HG03066 (cell line): ENCODE measurements around the gene RFC4.

Source experiments
- ATAC-seq: cut with Tn5 transposase; IDR thresholded peaks from one replicate; pipeline ENCODE4 v1.9.1; 2021; ENCODE audit warnings: low read depth; ENCODE audit not compliant: unreplicated experiment

The RFC4 gene

GRCh38 chr3:186788482-186789370 is 17.6 kb downstream of the RFC4 start:
- no peak for ATAC-seq

- no peak for ATAC-seq
These were observed 18.4 kb downstream of the RFC4 start for GRCh38 chr3:186787642-186788481.

DNA sequence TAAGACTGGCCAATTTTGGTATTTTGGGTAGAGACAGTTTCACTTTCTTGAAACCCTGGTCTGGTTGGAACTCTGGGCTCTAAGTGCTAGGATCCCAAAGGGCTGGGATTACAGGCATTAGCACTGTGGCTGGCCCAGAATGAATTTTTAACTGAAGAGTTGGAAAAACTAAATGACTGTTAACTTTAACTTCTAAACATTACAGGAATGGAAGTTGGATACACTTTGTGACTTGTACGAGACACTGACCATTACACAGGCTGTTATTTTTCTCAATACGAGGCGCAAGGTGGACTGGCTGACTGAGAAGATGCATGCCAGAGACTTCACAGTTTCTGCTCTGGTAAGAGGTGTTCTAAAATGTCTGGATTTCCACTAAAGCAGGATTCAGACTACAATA is 19.4 kb downstream of the RFC4 start:
- ATAC-seq, result no peak

DNA sequence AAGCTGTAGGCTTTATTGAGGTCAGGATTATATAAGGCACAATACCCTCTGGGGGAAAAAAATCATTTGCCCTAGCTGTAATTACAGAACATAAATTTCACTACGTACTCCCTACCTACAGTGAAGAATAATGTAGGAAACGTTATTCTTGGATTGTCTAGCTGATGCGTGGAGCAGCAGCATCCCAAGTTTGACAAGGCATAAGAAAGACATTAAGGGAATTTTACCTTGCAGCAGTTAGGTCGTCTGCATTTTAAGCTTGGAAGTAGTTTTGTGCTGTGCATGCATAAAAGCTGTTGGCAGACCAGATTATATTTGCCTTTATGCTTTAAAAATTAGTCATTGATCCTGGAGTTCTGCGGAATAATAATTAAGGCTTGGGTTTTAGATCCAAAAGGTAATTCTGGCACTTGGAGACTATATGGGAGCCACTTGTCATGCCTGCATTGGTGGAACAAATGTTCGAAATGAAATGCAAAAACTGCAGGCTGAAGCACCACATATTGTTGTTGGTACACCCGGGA is 20.7 kb downstream of the RFC4 start:
- no peak for ATAC-seq

DNA sequence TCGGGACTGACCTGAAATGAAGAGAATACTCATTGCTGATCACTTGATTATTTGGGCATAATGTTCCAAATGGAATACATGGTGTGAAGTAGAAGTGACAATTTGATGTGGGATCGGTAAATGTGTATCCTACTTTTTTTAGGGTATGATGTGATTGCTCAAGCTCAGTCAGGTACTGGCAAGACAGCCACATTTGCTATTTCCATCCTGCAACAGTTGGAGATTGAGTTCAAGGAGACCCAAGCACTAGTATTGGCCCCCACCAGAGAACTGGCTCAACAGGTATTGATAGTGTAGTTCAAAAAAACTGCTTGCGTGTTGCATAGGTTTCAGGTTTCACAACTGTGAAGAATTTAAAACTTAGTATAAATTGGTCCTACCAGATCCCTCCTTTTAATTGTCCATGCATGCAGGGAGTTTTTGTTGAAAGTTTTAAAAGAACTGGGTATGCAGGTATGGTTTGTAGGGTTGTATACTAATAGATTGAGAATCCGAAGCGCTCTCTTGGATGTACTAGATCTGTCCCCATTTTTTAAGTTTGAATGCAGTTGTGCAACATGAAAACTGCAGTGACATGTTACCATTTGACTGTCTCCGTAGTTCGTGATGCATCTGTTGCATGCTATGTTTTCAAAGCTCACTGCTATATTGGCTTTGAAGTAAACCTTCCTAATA is 21.3 kb downstream of the RFC4 start:
- ATAC-seq, result no peak

DNA sequence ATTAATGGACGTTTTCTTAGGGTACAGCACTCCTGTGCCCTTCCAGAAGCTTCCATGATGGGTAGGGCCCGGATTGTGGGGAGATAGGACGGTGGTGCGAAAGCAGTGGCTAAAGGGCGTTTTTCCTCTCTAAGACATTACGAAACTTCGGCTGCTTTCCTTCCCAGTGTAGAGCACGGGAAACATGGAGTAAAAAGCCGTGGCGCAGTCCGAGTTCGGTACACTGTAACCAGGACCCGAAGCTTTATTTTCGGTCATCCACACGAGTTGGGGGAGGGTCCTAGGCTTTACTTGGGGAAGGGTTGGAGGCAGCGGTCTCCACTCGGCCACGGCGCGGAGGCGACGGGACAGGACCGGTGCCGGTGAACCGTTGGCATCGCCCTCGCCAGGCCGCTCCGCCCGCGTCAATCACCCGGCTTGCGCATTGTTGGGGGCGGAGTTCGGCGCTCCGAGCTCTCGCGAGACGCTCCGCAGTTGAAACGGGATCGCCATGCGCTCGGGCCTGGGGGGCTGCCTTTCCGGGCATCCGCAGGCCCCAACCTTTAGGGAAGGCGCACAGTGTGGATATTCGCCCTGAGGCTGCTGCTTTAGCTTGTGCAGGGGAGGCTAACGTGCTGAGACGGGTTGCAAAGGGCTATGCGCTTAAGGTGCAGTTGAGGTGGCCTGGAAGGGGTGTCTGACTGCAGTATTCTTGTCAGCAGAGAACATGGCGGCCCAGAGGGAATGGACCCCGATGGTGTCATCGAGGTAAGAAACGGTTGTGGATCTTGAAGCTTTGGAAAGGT is 22.4 kb downstream of the RFC4 start:
- peak; percentile 71 for ATAC-seq

- peak; percentile 58 for ATAC-seq
These were observed 23.1 kb downstream of the RFC4 start, which contains the start of gene EIF4A2 for GRCh38 chr3:186783058-186783730. TSS of gene EIF4A2 (plus strand) at chr3:186783577. CDS start at chr3:186783611, 34 bp downstream.

- peak; percentile 30 for ATAC-seq
These were observed 23.7 kb downstream of the RFC4 start for GRCh38 chr3:186782542-186783057.

- no peak for ATAC-seq
These were observed 27.1 kb downstream of the RFC4 start for GRCh38 chr3:186779204-186779603.

DNA sequence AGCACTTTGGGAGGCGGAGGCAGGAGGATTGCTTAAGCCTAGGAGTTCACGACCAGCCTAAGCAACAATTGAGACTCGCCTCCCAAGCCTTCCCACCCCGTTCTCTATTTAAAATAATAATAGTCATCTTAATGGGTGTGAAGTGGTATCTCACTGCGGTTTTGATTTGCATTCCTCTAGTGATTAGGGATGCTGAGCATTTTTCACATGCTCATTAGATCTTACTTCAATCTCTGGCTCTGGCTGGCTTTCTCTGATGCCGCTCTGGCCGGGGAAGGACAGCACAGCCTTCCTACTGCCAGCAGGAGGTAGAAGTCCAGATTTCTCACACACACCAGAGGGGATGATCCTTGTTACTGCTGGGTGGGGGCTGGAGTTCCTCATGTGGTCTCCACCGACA is 30.3 kb downstream of the RFC4 start:
- no peak for ATAC-seq

DNA sequence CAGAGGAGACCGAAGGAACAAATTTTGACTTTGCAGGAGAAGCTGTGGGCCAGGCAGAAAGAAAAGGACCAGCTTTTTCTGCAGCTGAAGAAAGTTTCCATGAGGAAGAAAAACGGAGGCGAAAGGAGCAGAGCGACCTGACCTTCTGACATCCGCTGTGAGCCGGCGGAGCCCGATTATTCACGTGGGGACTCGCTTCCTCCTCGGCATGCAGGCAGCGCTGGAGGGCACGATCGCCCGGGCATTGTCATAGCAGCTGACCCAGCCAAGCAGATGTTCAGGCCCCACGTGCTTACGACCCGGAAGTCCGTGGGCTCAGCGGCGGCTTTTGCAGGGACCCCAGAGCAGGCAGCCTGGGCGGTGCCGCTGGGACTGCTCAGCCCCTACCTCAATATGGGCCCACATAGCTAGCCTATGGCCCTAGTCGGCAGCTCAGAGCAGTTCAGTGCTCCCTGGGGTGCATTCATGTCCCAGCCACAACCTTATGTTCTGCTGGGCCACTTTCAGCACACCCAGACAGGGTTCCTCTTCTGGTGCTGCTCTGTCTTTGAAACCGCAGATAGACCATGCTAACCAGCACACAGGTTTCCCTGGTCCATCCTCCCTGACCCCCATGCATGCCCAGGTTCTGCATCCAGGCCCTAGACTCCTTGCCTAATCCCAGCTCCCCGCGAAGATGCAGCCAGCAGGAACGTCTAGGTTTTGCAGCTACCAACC is 33.4 kb downstream of the RFC4 start:
- ATAC-seq, result peak; percentile 94

DNA sequence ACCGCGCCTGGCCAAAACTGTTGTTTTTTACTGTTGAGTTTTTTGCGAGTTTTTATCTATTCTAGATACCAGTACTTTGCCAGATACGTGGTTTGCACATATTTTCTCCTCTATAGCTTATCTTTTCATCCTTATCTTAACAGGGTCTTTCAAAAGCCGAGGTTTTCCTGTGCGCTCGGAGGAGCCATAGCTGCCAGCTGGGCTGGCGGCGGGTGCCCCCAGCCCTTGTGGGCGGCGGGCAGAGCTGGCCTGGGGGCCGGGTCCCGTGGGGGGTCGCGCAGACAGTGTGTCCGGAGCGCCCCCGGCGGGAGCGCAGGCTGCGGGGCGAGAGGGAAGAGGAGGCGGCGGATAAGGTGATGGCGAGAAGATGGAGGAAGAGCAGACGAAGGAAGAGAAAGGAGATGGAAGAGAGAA is 34.0 kb downstream of the RFC4 start:
- peak; percentile 21 for ATAC-seq

DNA sequence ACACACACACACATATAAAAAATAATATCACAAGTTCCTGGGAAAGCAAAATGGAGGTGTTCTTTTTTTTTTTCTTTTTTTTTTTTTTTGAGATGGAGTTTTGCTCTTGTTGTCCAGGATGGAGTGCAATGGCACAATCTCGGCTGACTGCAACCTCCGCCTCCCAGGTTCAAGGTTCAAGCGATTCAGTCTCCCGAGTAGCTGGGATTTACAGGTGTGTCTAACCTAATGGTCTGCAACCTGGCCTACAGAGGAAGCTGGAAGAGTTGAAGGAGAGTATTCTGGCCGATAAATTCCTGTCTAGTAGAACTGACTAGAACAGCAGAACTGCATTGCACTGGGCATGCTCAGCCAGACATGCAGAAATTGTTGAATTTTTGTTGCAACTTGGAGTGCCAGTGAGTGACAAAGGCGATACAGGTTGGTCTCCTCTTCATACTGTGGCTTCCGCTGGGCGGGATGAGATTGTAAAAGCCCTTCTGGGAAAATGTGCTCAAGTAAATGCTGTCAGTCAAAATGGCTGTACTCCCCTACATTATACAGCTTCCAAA is 45.3 kb downstream of the RFC4 start:
- ATAC-seq, result no peak

DNA sequence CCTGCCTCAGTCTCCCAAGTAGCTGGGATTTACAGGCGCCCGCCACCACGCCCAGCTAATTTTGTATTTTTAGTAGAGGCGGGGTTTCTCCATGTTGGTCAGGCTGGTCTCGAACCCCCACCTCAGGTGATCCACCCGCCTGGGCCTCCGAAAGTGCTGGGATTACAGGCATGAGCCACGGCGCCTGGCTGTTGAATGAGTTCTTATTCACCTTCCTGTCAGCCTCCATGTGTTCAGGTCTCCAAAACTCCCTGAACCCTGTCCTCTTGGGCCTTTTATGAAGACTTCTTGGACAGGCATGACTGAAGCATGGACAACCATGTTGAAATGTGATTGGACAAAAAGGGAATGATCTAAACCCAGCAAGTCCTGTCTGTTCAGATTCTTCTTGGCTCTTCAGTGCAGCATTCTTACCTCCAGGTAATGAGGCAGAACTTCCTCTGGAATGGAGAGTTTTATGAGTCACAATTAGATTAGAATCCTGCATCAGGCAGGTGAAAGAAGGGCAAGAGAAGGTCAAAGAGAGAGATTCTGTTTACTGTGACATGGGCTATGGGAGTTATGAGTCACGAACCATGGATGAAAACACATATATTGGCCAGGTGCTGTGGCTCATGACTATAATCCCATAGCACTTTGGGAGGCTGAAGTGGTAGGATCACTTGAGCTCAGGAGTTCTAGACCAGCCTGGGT is 46.0 kb downstream of the RFC4 start:
- no peak for ATAC-seq

- ATAC-seq, result no peak
These were observed 46.9 kb downstream of the RFC4 start for GRCh38 chr3:186759231-186759930.

GRCh38 chr3:186757686-186758220 is 48.5 kb downstream of the RFC4 start:
- no peak for ATAC-seq

- no peak for ATAC-seq
These were observed 49.1 kb downstream of the RFC4 start for GRCh38 chr3:186757214-186757613.
